ENCODE data around the gene AQP2.

GRCh38 chr12:49936925-49937324 is 13.6 kb upstream of the AQP2 start:
- TF ChIP-seq CTCF (conservative IDR thresholded peaks at IDR 0.05; ENCODE audit: low read depth, low read length) (no peak), NFE2L2 (IDR thresholded peaks at IDR 0.05; ENCODE audit: low read depth, low read length) (no peak), RAD21 (IDR thresholded peaks at IDR 0.05; ENCODE audit: low read length) (no peak), POLR2A (IDR thresholded peaks at IDR 0.05; ENCODE audit: low read depth, low read length) (no peak), CEBPB (IDR thresholded peaks at IDR 0.05; ENCODE audit: low read depth, low read length) (peak; percentile 80), RFX5 (IDR thresholded peaks at IDR 0.05; ENCODE audit: low read depth, low read length) (no peak), BHLHE40 (IDR thresholded peaks at IDR 0.05; ENCODE audit: low read depth, low read length) (no peak), MXI1 (IDR thresholded peaks at IDR 0.05; ENCODE audit: borderline replicate concordance, low read depth, low read length) (no peak), FOS (IDR thresholded peaks at IDR 0.05; ENCODE audit: low read depth, low read length) (no peak), ELK1 (IDR thresholded peaks at IDR 0.05; ENCODE audit: borderline replicate concordance, low read depth, low read length) (no peak), USF2 (IDR thresholded peaks at IDR 0.05; ENCODE audit: low read depth, low read length) (no peak), MAZ (IDR thresholded peaks at IDR 0.05; ENCODE audit: borderline replicate concordance, low read depth, low read length) (no peak), RCOR1 (IDR thresholded peaks at IDR 0.05; ENCODE audit: insufficient replicate concordance, low read length) (no peak), MAFK (IDR thresholded peaks at IDR 0.05; ENCODE audit: low read depth, low read length) (no peak)

All from IMR-90 (cell line).